Pancreas (tissue), 10 donors: ENCODE measurements around the gene NGFR. TPM values are rescaled to one million over a fixed set of nuclear protein-coding genes. Genes with fewer than 3 reads are reported as not detected.

Experiments
- ATAC-seq, 4 donors: fragments of 200-7000 bp; cut with Tn5 transposase; one replicate each; pipeline versions ENCODE4 v1.8.0 to v1.9.1; 2020; ENCODE audit warnings: mild to moderate bottlenecking in 4 of 4, moderate library complexity in 4 of 4
- DNase-seq, 6 donors: peaks; one replicate each; pipeline ENCODE4 v3.0.0-alpha.2; 2020
- FAIRE-seq: peaks from 2 replicates; lab custom pipeline; 2012; peaks lifted over from hg19 to GRCh38; lab: Jason Lieb, UNC
- H3K27ac ChIP-seq, 4 donors: fragments of 200-600 bp; sonication (generic); 1 replicate in 3 of 4; 2 replicates in 1 of 4; pipeline versions ENCODE4 v1.5.0 to v1.8.0; 2020
- H3K27me3 ChIP-seq, 4 donors: fragments of 200-600 bp; one replicate each; pipeline ENCODE4 v1.8.0; 2021
- H3K36me3 ChIP-seq, 3 donors: fragments of 200-600 bp; sonication (generic) in 1 of 3; one replicate each; pipeline versions ENCODE4 v1.5.0 to v1.8.0; 2020 to 2021
- H3K4me1 ChIP-seq, 3 donors: fragments of 200-600 bp; one replicate each; pipeline ENCODE4 v1.8.0; 2021
- H3K4me3 ChIP-seq, 4 donors: fragments of 200-600 bp; sonication (generic) in 2 of 4; one replicate each; pipeline versions ENCODE4 v1.5.0 to v1.8.0; 2020 to 2021
- H3K9me3 ChIP-seq, 4 donors: fragments of 200-600 bp; one replicate each; pipeline ENCODE4 v1.8.0; 2021
- CTCF ChIP-seq, 4 donors: fragments of 200-600 bp; sonication (generic) in 3 of 4; IDR thresholded peaks; one replicate each; pipeline versions ENCODE4 v1.5.0 to v1.8.0; 2021; ENCODE audit warnings: antibody characterized with exemption in 4 of 4
- WGBS, 2 donors: extraction: QIAGEN DNeasy Blood & Tissue Kit; methylation state at CpG; one replicate each; pipeline ENCODE4 v1.1.7; 2013; 5-methylcytosine and 5-hydroxymethylcytosine counted together
- intact Hi-C, 3 donors: fragments of 100-400 bp; cut with DNase I; formaldehyde crosslinking; loops; one replicate each; pipeline versions ENCODE4 v1.11.1 to v1.14.2; 2022
- polyA plus RNA-seq, 2 donors: library from polyadenylated mRNA; stranded (reverse); fragments of 200-250 nt; gene quantifications; one replicate each; pipeline ENCODE4 v1.2.3, GENCODE V29; 2013
- total RNA-seq, 6 donors: library from RNA; stranded (reverse); fragmentation: NEBNext Ultra II Directional in 4 of 6; extraction: Animal tissue kit (Norgen Biotek cat#: 25700) in 4 of 6; gene quantifications; one replicate each; pipeline versions ENCODE4 v1.2.1 to v1.2.4, GENCODE V29; 2021 to 2023
- donor health status: healthy with polysubstance abuse.
- donor health status: DM: no; HTN: no; CAD: no; lungs with moderate emphysema.
- donor health status: DM: no; HTN: no; CAD: no.
- donor health status: control.
- donor health status: control.
- donor health status: Bipolar disorder and iron deficiency.
- donor health status: DM: yes; HTN: yes; CAD: no.
- donor health status: DM: no; HTN: no; CAD: no.
- donor health status: DM: no; HTN: no; CAD: no.
- donor health status: DM: yes; HTN: yes; CAD: no.

Gene NGFR
- total and polyA plus RNA-seq, 8 donors: 1.1 to 19.0 (median 4.7) TPM

- intact Hi-C loops: loop anchor here in 2 of 3 donors (5.0 to 10.0 kb wide), 5 partner anchors 59 to 227 kb away; no protein-coding TSS in a partner anchor
- H3K4me3 ChIP-seq: no peak overlapping the region
- H3K36me3 ChIP-seq: no peaks in the 10 kb centered on the region
- H3K9me3 ChIP-seq: no peaks in the 10 kb centered on the region
- FAIRE-seq: no peak
- TF ChIP-seq CTCF (IDR thresholded peaks at IDR 0.05): no peak
- H3K27ac ChIP-seq: no peak overlapping the region
- DNase-seq: no peak
- ATAC-seq: no peak
- H3K27me3 ChIP-seq: no peaks in the 10 kb centered on the region
- no peaks in the 10 kb centered on the region for H3K4me1 ChIP-seq
- 76 to 86% methylated on average over 12 of the region's 12 CpGs for WGBS, 2 donors
Measured at GRCh38 chr17:49551221-49552069, 56.4 kb downstream of the NGFR start.

- no peak overlapping the region for H3K27ac ChIP-seq
- no peak for TF ChIP-seq CTCF (IDR thresholded peaks at IDR 0.05)
- no peaks in the 10 kb centered on the region for H3K9me3 ChIP-seq
- ATAC-seq: no peak
- no peak for DNase-seq
- no peaks in the 10 kb centered on the region for H3K36me3 ChIP-seq
- H3K4me3 ChIP-seq: no peak overlapping the region
- H3K27me3 ChIP-seq: no peaks in the 10 kb centered on the region
- WGBS, 2 donors: 78 to 79% methylated on average over 27 of the region's 27 CpGs
- intact Hi-C loops: loop anchor here in 2 of 3 donors (5.0 to 10.0 kb wide), 5 partner anchors 60 to 227 kb away; no protein-coding TSS in a partner anchor
- no peaks in the 10 kb centered on the region for H3K4me1 ChIP-seq
- no peak for FAIRE-seq
Measured at GRCh38 chr17:49552070-49552751, 57.1 kb downstream of the NGFR start.

- ATAC-seq (no peak), FAIRE-seq (no peak), DNase-seq (no peak)
- Histone ChIP-seq H3K4me1 (no peaks in the 10 kb centered on the region), H3K9me3 (no peaks in the 10 kb centered on the region), H3K27ac (no peak overlapping the region), H3K27me3 (no peaks in the 10 kb centered on the region), H3K4me3 (no peak overlapping the region), H3K36me3 (no peaks in the 10 kb centered on the region)
- WGBS, 2 donors: 75 to 80% methylated on average over 8 of the region's 8 CpGs
- no peak for TF ChIP-seq CTCF (IDR thresholded peaks at IDR 0.05)
- intact Hi-C loops: loop anchor here in 2 of 3 donors (5.0 to 10.0 kb wide), 5 partner anchors 62 to 229 kb away; no protein-coding TSS in a partner anchor
Measured at GRCh38 chr17:49553676-49554335, 58.7 kb downstream of the NGFR start.

GRCh38 chr17:49554694-49555494, 59.8 kb downstream of the NGFR start:
- Histone ChIP-seq H3K36me3 (no peaks in the 10 kb centered on the region), H3K9me3 (no peaks in the 10 kb centered on the region), H3K4me3 (no peak overlapping the region), H3K27ac (no peak overlapping the region), H3K4me1 (no peaks in the 10 kb centered on the region), H3K27me3 (no peaks in the 10 kb centered on the region)
- ATAC-seq (no peak), DNase-seq (peak in 1 of 6 donors; percentile 50), FAIRE-seq (no peak)
- no peak for TF ChIP-seq CTCF (IDR thresholded peaks at IDR 0.05)
- intact Hi-C loops: loop anchor here in 2 of 3 donors (5.0 to 10.0 kb wide), 5 partner anchors 63 to 230 kb away; no protein-coding TSS in a partner anchor
- WGBS, 2 donors: 65 to 80% methylated on average over 14 of the region's 14 CpGs
